ENCODE results near the gene BAHD1.

Gene BAHD1

DNA sequence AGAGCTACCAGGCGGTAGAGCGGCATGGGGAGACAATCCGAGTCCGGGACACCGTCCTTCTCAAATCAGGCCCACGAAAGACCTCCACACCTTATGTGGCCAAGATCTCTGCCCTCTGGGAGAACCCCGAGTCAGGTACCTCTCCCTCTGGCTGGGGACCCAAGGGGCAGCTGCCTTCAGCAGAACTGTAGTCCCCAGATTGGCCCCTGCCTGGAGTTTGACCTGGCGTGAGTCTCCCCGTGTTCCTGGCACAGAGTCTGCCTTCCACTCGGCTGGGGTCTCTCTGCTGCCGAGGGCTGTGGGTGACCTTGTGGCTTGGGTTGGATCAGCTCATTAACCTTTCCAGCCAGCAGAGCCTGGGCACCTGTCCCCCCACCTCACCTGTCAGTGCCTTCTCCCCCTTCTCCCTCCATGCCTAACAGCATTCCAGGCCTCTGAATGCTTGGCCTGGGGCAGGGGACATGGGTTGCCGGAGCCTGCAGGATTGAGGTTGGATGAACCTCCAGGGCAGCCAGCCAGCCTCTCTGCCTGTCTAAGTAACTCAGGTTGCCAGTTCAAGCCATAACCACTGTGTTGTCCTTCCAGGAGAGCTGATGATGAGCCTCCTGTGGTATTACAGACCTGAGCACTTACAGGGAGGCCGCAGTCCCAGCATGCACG, 23.3 kb downstream of the BAHD1 start:
- H3K4me3 ChIP-seq (ENCODE audit: low read length), result no peak overlapping the region
- DNase-seq (ENCODE audit: low read depth), result no peak
- TF ChIP-seq, protein P1, sequence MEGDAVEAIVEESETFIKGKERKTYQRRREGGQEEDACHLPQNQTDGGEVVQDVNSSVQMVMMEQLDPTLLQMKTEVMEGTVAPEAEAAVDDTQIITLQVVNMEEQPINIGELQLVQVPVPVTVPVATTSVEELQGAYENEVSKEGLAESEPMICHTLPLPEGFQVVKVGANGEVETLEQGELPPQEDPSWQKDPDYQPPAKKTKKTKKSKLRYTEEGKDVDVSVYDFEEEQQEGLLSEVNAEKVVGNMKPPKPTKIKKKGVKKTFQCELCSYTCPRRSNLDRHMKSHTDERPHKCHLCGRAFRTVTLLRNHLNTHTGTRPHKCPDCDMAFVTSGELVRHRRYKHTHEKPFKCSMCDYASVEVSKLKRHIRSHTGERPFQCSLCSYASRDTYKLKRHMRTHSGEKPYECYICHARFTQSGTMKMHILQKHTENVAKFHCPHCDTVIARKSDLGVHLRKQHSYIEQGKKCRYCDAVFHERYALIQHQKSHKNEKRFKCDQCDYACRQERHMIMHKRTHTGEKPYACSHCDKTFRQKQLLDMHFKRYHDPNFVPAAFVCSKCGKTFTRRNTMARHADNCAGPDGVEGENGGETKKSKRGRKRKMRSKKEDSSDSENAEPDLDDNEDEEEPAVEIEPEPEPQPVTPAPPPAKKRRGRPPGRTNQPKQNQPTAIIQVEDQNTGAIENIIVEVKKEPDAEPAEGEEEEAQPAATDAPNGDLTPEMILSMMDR (conservative IDR thresholded peaks at IDR 0.05; ENCODE audit: low read length), result no peak

DNA sequence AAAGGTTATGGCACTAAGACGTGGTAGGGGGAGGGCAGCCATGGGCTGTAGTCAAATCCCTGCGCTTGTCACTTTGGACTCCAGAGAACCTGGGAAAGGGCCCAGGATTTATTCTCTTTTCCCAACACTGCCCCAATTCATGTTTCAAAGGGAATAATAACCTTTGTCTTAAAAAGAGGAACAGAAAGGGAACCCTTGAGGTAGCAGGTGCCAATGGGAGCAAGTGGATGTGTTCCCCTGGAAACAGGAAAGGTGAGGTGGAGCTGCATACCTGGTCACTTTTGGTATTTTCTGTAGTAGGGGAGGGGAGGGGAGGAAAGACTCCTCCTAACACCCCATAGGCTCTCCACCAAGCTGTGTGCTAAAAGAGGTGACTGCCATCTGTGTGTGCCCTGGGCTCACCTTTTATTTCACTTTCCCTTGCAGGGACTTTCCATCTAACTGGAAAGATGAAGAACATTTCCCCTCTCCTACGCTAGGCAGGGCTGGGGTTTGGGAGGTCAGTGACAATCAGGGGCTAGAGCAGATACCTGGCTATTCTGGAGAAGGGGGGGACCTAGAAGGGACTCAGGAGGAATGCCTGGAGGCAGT, 23.9 kb downstream of the BAHD1 start:
- DNase-seq (ENCODE audit: low read depth), result no peak
- TF ChIP-seq, protein P1 (conservative IDR thresholded peaks at IDR 0.05; ENCODE audit: low read length), result no peak
- no peak overlapping the region for H3K4me3 ChIP-seq (ENCODE audit: low read length)

DNA sequence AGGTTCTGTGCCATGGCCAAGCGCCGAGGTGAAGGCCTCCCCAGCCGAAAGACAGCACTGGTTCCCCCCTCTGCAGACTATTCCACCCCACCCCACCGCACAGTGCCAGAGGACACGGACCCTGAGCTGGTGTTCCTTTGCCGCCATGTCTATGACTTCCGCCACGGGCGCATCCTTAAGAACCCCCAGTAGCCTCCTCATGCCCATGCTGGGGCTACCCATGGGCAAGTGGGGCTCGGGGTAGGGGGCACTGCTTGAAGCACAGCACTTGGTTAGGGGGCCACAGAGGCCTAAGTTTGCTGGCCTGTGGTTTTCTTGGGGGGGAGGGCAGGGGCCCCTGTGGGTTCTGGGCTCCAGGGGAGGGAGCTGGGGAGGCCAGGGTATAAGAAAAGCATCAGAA, 25.2 kb downstream of the BAHD1 start:
- no peak overlapping the region for H3K4me3 ChIP-seq (ENCODE audit: low read length)
- TF ChIP-seq, protein P1 (conservative IDR thresholded peaks at IDR 0.05; ENCODE audit: low read length), result no peak
- DNase-seq (ENCODE audit: low read depth), result no peak

DNA sequence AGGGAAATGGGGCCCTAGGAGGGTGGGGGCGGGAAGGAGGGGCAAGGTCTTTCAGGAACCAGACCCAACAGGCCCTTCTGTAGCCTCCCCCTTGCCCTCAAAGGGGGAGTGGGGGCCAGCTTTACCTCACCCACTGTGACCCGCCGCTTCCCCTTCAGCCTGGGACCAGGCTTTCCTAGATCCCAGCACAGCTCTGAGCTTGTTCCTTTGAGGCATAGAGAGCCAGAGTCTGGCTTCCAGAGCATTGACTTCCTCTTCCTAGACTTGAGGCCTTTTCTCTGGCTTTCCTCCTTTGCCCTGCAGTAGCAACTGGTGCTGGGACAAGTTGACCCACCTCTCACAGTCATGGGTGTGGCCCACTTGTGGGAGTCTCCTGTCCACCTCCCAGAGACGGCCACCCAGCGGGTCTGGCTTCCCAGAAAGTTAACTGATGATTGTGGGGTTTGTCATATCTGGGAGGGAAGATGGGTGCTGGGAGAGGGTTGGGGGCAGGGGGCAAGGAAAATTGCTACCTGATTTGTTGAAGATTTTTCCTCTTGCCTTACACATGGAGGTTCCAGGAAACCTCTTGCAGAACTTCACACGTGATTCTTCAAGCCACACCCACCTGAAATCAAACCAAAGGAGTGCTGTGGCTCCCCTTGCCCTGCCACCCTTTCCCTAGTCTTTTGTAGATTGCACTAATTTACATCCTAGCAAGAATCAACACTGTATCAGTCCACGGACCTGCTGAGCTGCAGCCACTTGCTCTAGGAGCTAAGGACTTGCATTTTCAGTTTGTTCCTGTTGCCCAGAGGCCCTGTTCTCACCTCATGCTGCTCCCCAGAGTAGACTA, 25.9 kb downstream of the BAHD1 start:
- TF ChIP-seq, protein P1 (conservative IDR thresholded peaks at IDR 0.05; ENCODE audit: low read length), result no peak
- DNase-seq (ENCODE audit: low read depth), result no peak
- no peak overlapping the region for H3K4me3 ChIP-seq (ENCODE audit: low read length)

DNA sequence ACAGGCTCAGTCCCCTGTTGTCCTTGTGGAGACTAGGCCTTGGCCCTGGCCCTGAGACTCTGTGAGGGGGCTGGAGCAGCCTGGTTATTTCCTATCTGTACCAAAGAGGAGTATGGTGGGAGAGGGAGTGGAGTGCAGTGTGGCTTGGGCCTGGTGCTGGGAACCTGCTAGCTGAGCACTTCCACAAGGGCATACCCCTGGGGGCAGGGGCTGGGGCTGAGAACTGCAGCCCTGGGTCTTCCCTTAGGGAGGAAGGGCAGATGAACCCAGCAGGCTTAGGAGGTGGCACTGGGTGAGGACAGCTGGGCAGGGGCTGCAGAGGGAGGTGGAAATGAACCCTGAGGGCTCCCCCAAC, 26.5 kb downstream of the BAHD1 start:
- TF ChIP-seq, protein P1 (conservative IDR thresholded peaks at IDR 0.05; ENCODE audit: low read length), result no peak
- no peak overlapping the region for H3K4me3 ChIP-seq (ENCODE audit: low read length)
- no peak for DNase-seq (ENCODE audit: low read depth)

DNA sequence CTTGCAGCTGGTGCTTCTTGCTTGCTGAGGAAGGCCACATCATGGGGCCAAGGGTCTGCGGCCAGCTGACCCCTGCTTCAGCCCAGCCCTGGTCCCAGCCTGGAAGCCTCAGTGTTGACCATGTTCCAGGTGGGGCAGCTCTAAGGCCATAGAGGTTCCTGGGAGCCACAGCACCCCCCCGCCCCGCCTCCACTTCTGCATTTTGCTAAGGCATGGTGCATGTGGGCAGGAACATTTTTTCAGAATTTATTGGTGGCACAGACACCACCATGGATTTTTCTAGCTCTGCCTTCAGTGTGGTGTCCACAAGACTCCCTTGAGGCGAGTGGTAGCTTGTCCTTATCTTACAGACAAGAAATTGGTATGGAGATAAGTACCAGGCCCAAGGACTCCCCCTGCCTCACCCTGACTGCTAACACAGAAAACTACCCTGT, 28.2 kb downstream of the BAHD1 start:
- TF ChIP-seq, protein P1 (conservative IDR thresholded peaks at IDR 0.05; ENCODE audit: low read length), result no peak

More for the DNA sequence above, 28.2 kb downstream of the BAHD1 start:
- DNase-seq (ENCODE audit: low read depth), result no peak
- H3K4me3 ChIP-seq (ENCODE audit: low read length), result no peak overlapping the region

All from AG10803 (cell line).